GM20431 (cell line): ENCODE data around the gene AASDH.

Experiments
- in situ Hi-C: fragments of 300-500 bp; cut with MseI, MboI; formaldehyde crosslinking; loops from one replicate; pipeline ENCODE4 v1.15.0; 2020; ENCODE audit warnings: low sequenced_read_pairs; ENCODE audit not compliant: unreplicated experiment

Gene AASDH, protein sequence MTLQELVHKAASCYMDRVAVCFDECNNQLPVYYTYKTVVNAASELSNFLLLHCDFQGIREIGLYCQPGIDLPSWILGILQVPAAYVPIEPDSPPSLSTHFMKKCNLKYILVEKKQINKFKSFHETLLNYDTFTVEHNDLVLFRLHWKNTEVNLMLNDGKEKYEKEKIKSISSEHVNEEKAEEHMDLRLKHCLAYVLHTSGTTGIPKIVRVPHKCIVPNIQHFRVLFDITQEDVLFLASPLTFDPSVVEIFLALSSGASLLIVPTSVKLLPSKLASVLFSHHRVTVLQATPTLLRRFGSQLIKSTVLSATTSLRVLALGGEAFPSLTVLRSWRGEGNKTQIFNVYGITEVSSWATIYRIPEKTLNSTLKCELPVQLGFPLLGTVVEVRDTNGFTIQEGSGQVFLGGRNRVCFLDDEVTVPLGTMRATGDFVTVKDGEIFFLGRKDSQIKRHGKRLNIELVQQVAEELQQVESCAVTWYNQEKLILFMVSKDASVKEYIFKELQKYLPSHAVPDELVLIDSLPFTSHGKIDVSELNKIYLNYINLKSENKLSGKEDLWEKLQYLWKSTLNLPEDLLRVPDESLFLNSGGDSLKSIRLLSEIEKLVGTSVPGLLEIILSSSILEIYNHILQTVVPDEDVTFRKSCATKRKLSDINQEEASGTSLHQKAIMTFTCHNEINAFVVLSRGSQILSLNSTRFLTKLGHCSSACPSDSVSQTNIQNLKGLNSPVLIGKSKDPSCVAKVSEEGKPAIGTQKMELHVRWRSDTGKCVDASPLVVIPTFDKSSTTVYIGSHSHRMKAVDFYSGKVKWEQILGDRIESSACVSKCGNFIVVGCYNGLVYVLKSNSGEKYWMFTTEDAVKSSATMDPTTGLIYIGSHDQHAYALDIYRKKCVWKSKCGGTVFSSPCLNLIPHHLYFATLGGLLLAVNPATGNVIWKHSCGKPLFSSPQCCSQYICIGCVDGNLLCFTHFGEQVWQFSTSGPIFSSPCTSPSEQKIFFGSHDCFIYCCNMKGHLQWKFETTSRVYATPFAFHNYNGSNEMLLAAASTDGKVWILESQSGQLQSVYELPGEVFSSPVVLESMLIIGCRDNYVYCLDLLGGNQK

DNA sequence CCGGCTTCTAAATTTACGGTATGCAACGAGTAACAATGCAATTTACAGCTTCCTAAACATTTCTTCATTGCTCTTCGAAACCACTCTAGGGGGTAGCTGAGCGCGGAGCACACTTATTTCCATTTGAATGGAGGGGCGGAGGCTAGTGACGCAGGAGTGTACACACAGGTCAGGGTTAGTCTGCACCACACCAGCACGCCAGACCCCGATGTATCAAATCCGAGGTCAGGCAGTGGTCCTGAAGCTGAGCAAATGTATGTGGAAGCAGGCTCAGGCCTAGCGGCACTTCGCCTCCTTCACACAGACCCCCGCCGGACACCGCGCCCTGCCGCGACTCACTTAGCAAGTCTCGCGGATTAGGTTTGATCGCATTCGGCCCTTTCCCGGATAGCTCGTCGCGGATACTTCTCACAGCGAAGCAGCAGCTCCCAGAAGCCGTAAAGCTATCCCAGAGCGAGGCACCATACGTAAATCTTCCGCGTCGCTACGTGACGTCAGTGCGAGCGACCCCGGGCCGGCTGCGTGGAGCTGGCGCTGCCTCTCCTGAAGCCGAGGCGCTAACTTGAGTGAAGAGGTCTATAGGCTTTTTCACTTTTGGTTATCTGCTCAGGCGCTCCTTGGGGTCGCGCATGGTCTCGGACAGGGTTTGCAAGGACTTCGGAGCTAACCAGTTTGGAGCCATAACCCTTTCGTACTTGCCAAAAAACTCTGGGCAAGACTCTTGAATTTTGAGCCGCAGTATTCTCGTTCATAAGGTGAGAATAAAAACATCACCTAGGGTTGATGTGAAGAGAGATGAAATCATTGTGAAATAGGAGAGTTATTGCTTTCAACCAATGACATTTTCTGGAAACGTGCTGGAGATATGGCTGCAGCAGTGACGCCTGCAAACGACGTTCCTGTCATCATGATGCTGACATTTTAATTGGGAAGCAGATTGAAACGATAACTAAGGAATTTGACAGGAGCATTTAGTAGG lies at the start of gene AASDH:
Gene AASDH (minus strand): TSS at position 469 of the 979 bp plus-strand sequence. CDS start 3,192 bp downstream, outside the sequence.
- in situ Hi-C loops: no loop called here

DNA sequence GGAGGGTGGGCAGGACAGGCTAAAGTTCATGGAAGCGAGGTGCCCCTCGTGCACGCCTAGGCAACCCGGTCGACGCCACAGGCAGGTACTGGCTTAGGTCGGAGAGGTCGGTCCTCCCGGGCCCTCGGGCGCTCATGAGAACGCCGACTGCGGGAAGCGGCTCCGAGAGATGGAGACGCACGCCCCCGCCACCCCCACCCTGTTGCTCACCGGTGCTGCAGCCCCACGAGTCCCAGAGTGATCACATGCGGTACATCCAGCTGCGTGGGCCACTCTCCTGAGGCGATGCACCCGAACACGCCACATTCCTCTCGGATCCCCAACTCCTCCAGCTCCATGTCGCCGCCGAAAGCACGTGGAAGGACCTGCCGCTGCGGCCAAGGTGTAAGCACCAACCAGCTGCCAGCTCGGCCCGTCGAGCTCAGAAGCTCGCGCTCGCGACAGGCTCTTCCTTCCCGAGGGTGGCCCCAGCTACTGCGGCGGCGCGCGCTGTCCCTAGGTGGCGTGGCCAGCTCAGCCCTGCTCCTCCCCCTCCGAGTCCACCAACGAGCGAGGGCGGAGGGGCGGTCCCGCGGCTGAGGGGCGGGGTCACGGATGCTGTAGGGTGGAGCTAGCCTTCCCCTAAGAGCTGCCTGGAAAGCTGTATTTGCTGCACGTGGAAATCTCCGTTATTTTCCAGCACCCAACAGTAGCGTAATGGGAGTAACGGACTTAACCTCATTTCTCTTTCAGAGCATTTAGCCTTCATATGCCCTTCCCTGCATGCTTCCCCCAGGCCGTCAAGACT lies 48.0 kb upstream of the AASDH start, which contains the start of gene PPAT:
Gene PPAT (minus strand): TSS at position 476 of the 787 bp plus-strand sequence. CDS start 138 bp downstream, at position 338.
- in situ Hi-C loops: no loop called here

DNA sequence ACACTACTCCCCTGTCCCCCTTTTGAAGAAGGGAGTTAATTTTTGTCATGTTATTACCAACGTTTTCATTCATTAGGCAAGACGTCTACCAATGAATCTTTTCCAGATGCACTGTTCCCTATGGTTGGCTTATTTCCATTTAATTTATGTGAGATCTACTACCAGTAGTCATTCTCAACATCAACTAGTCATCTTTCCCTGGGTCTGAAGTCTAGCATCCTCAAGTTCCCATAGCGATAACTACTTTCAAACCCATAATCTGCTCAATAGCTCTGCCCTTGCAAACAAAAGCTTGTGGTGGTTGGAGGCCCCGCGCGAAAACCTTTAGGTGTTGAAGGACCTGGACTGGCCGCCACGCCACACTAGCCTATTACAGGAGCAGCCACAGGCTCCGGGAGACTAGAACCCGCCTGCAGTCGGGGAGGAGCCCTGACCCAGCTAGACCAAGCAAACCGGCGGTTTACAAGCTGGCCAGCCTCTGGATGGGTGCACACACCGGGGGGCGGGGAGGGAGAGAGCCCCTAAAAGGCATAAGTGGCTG lies 47.4 kb upstream of the AASDH start:
- in situ Hi-C loops: no loop called here

DNA sequence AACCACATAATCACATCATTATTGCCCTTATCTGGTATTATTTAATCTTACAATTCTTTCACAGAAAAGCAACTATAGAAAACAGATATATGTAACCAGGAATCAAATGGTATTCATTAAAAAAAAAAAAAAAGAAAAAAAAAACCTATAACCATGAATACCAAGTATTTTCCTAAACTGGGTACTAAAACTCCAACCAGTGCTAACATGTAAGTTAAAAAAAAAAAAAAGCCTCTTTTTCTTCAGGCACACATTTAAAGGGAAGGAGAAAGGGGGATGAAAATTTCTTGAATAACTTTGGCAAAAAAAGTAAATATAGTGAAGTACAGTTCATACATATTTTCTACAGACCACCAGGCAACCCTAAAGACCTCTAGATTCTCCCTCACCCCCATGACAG lies 46.0 kb upstream of the AASDH start:
- in situ Hi-C loops: no loop called here

DNA sequence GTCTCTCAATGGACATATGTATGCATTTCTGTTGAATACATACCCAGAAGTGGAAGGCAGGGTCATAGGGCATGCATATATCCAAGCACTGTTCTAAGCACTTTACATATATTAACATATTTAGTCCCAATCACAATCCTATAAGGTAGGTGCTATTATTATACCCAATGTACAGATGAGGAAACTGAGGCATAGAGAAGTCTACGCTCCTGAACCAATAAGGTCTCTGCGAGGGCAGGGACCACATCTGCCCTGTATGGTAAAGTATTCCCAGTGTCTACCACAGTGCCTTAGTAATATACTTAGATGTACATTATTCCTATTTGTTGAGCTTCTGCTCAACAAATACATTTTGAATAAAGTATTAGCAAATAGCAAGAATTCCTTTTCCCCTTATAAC lies 42.9 kb upstream of the AASDH start:
- in situ Hi-C loops: no loop called here

DNA sequence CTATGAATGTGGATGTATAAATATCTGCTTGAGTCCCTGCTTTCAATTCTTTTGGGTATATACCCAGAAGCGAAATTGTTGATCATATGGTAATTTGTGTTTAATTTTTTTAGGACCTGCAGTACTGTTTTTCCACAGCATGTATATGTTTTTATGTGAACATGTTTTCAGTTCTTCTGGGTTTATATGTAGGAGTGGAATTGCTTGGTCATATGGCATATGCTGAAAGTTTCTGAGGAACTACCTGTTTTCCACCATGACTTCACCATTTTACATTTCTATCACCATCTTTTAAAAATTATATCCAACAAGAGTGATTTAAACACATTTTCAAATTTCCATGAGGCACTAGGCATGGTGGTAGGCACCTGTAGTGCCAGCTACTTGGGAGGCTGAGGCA lies 39.9 kb upstream of the AASDH start:
- in situ Hi-C loops: no loop called here

DNA sequence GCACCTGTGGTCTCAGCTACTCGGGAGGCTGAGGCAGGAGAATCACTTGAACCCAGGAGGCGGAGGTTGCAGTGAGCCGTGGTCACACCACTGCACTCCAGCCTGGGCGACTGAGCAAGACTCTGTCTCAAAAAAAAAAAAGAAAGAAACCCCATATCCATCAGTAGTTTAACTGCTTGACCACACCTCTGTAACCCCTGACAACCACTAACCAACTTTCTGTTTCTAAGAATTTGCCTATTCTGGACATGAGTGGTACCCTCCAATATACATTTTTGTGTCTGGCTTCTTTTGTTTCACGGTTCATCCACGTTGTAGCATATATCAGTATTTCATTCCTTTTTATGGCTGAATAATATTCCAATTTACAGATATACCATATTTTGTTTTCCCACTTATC lies 39.0 kb upstream of the AASDH start:
- in situ Hi-C loops: no loop called here

DNA sequence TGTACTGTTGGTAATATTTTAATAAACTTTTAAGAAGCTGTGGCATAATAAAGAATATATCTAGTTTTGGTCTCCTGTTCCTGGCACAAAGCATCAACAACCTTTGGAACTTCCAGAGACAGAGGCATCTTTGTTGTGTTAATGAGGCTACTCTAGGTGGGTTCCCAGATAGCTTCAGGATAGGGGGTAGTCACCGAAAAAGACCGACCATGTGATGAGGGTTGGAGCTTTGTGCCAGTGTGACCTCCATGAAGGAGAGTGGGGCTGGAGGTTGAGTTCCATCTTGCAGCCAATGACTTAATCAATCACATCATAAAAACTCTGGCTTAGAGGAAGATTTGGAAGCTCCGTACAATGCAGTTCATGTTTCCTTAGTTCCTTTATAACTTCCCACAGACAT lies 38.2 kb upstream of the AASDH start:
- in situ Hi-C loops: no loop called here

DNA sequence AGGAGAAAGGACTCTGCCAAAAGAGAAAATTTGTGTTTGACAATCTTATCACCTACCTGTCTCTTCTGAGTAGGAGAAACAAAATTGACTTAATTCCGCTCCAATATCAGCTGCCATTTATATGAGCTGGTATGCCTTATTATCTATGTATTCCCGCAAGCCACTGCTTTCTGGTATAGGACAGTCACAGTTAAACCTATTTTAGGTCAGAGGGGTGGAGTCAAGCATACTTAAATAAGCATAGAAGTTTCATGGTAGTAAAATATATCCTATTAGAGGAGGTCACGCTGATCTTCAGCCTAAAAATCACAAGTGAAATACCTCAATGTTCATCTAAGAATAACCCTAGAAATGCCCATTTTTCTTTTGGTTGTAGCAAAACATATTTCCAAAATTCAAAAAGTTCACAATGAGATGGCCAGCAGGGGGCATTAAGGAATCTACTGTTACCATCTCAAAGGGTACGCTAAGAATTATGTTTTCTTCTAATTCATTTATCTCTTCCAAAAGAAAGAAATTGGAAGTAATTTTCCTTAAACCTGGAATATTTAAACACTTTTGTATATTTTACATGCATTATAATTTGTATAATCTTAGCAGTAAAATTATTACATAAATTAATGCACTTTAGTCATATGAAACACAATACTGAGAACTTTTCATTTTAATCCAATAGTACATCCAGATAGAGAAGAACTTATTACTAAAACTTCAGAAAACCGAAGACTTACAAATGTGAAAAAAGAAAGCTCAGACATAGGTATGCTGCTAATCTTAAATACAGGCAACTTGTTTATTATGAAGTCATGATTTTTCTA lies 37.6 kb upstream of the AASDH start:
- in situ Hi-C loops: no loop called here

DNA sequence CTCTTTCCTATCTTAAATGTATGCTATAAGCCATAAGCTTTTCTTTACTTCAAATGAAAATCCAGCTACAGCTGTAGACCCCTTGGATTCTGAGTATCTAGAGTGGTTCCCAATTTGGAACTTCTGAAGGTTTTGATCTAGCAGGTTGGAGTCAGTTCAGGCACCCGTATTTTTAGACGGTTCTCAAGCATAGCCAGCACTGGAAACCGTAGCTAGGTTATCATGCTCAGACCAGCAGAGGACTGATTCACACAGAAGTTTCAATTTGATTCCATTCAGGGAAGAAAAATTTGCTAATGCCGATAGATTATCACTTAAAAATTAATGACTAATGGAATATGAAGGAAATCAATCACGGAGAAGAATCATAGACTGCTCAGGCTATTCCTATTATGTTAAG lies 36.9 kb upstream of the AASDH start:
- in situ Hi-C loops: no loop called here

DNA sequence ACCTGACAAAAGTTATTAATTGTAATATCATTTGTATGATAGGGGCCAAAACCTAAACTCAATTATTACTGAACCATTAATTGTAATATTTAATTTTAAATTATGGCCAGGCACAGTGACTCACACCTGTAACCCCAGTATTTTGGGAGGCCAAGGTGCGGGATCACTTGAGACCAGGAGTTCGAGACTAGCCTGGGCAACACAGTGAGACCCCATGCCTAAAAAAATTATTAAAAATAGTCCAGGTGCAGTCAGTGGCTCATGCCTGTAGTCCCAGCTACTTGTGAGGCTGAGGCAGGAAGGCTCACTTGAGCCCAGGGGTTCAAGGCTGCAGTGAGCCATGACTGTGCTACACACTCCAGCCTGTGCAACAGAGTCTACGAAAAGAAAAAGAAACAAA lies 30.1 kb upstream of the AASDH start:
- in situ Hi-C loops: no loop called here

DNA sequence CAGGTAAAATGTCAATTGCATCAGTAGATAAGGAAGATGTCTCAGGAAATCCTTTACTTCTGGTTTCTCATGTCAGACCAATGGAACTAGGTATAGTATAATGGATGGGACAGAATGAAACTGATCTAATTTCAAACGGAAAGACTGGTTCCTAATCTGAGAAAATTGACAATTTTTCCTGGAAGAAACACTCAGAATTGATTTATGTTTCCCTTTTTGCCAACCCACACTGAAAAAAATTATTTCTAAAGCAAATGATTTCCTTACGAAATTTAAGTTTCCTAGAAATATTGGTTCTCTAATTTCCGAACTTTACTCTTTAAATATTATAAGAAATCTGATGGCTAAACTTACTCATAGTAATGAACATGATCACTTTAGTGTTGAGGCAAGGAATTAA lies 29.1 kb upstream of the AASDH start:
- in situ Hi-C loops: no loop called here

DNA sequence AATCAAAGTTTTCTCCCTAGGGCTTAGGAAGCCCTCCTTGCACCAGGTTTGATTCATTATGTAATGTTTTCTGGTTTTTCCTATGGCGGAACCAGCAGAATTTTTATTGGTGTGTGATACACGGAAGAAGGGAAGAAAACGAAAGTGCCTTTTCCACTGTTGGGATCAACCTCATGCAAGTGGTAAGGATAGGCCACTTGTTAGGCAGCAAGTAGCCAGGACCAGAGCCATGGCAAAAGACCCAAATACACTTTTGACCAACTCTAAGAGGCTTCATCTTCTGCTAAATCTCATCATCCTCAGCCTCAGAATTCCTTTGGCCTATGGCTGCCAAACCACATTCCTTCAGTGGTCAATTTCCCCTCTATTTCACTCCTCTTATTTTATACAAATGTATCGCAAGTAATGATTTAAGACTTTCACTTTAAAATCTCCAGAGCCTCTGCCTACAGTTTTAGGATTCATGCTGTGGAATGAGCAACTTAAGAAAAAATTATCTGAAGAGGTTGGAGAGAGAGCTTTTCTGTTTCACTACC lies 26.9 kb upstream of the AASDH start:
- in situ Hi-C loops: no loop called here

DNA sequence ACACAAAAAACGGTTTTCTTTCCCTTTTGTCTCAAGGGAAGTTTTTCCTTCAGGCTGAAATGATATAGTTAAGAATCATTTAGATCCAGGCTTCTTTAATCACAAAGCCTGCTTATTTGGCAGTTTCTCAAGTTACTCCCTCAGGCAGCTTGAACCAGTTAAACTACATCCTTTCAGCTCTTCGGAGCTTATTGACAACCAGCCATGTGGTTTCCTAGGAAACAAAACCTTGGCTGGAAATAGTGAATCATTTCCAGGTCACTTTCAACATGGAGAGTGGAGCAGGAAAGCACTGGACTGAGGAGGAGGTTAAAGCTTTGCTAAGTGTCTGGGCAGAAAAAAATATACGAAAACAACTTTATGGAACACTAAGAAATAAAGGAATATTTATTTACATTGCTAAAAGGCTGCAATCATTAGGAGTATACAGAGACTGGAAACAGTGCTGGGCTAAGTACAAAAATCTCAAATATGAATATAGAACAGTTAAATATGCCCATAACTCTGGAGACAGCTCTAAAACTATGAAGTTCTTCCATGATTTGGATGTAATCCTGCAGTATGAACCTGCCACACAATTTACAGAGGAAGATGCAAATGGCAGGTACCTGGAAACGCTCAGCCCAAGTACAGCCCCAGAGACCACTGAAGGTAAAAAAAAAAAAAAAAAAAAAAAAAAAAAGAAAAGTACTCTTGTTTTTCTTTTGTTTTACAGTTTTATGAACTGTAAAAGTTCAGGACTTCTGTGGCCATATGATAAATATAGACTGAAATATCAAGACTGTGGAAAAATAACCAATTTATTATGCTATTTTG lies 23.2 kb upstream of the AASDH start:
- in situ Hi-C loops: no loop called here

DNA sequence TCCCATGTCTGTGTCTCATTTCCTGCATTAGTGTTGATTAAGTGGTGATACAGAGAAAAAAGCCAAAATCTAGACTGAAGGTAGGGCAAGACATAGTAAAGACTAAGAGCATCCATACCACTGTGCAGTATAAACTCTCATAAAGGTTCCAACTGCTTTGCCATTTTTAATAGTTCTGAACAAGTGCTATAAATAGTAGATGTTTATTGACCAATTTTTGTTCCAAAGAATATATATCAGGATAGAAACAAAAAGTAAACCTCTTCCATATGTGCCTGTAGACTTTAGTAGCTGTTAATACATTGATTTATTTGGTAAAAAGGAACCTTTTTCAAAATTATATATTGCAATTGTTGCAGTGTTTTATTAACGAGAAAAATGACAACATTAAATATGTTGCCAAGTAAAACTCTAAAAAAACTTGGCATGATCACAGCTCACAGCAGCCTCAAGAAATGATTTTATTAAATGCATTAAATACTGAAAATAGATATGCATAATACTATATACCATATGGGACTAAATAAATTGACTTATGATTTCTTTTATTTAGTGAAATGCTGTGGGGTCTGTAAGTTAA lies 22.3 kb upstream of the AASDH start:
- in situ Hi-C loops: no loop called here

DNA sequence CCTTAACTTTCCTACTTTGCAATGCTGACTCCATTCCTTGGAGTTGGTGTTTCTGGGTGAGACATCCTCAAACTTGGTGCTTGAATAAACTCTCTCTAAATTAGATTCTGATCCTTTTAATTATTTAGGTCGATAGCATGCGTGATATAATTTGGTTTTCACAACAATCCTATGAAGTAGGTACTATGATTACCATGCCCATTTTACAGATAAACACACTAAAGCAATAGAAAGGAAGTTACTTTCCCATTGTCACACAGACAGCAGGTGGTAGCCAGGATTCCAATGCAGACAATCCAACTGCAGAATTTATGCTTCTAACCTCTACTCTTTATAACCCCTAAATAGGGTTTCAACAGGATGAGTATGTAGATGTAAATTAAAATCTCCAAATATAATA lies 21.7 kb upstream of the AASDH start:
- in situ Hi-C loops: no loop called here
